ENCODE data around the gene XPOT.

- TF ChIP-seq, protein P1, sequence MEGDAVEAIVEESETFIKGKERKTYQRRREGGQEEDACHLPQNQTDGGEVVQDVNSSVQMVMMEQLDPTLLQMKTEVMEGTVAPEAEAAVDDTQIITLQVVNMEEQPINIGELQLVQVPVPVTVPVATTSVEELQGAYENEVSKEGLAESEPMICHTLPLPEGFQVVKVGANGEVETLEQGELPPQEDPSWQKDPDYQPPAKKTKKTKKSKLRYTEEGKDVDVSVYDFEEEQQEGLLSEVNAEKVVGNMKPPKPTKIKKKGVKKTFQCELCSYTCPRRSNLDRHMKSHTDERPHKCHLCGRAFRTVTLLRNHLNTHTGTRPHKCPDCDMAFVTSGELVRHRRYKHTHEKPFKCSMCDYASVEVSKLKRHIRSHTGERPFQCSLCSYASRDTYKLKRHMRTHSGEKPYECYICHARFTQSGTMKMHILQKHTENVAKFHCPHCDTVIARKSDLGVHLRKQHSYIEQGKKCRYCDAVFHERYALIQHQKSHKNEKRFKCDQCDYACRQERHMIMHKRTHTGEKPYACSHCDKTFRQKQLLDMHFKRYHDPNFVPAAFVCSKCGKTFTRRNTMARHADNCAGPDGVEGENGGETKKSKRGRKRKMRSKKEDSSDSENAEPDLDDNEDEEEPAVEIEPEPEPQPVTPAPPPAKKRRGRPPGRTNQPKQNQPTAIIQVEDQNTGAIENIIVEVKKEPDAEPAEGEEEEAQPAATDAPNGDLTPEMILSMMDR (IDR thresholded peaks at IDR 0.05): no peak
- no peak for TF ChIP-seq POLR2A (IDR thresholded peaks at IDR 0.05)
These were observed 35.9 kb downstream of the XPOT start for GRCh38 chr12:64440100-64440499.
